ENCODE data around the gene RASSF3.

DNA sequence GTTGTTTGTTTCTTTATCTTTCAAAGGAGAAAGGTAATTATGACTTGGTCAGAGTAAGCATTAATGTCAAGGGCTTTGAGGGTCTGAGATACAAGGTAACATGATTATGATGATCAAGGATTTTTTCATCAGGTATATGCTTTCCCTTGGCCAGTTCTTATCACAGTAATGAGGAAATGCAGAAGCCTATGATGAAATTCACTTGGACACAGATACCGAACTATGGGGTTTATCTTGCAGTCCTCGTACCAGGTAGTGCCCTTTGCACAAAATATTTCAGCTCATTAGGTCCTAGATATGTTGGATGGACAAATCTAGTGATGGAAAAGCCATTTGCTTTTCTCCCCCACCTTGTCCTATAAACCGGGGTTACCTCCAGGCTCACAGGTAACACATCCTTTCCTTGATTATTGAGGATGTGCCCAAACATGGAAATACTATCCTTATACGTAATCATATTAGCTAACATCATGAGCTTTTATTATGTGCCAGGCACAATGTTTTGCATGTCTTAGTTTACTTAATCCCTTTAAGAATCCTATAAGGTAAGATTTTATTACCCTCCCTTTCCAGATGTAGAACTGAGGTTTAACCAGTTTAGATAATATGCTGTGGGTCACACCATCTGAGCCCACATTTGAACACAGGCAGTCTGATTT is 7.0 kb upstream of the RASSF3 start:
- TF ChIP-seq, protein P1, sequence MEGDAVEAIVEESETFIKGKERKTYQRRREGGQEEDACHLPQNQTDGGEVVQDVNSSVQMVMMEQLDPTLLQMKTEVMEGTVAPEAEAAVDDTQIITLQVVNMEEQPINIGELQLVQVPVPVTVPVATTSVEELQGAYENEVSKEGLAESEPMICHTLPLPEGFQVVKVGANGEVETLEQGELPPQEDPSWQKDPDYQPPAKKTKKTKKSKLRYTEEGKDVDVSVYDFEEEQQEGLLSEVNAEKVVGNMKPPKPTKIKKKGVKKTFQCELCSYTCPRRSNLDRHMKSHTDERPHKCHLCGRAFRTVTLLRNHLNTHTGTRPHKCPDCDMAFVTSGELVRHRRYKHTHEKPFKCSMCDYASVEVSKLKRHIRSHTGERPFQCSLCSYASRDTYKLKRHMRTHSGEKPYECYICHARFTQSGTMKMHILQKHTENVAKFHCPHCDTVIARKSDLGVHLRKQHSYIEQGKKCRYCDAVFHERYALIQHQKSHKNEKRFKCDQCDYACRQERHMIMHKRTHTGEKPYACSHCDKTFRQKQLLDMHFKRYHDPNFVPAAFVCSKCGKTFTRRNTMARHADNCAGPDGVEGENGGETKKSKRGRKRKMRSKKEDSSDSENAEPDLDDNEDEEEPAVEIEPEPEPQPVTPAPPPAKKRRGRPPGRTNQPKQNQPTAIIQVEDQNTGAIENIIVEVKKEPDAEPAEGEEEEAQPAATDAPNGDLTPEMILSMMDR (IDR thresholded peaks at IDR 0.05; ENCODE audit: insufficient read depth, low read length), result no peak
- TF ChIP-seq SPI1 (IDR thresholded peaks at IDR 0.05; ENCODE audit: borderline replicate concordance, low read depth) (peak; percentile 39; the same call in 1 of the 2 replicates), POLR2AphosphoS5 (IDR thresholded peaks at IDR 0.05; ENCODE audit: low read depth) (no peak), GABPA (IDR thresholded peaks at IDR 0.05; ENCODE audit: low read depth) (no peak)

All from HL-60 (cell line).